Upper lobe of left lung (tissue), 6 donors: Measurements from ENCODE around the gene TGFBR3L. TPM values are rescaled to one million over a fixed set of nuclear protein-coding genes. Genes with fewer than 3 reads are reported as not detected.

Source experiments
- ATAC-seq, 2 donors: fragments of 200-7000 bp; cut with Tn5 transposase; one replicate each; pipeline ENCODE4 v1.9.1; 2022; ENCODE audit warnings: mild to moderate bottlenecking in 2 of 2, moderate library complexity in 2 of 2; ENCODE audit not compliant: low FRiP score in 2 of 2
- DNase-seq, 2 donors: peaks; one replicate each; pipeline ENCODE4 v3.0.0-alpha.2; 2019 to 2020
- H3K27ac ChIP-seq, 4 donors: fragments of 200-600 bp; sonication (generic); one replicate each; pipeline ENCODE4 v1.5.1; 2016 to 2019
- H3K27me3 ChIP-seq, 4 donors: fragments of 200-600 bp; sonication (generic); one replicate each; pipeline ENCODE4 v1.5.1; 2017 to 2019
- H3K36me3 ChIP-seq, 4 donors: fragments of 200-600 bp; sonication (generic); one replicate each; pipeline ENCODE4 v1.5.1; 2016 to 2019
- H3K4me1 ChIP-seq, 4 donors: fragments of 200-600 bp; sonication (generic); one replicate each; pipeline ENCODE4 v1.5.1; 2018 to 2019
- H3K4me3 ChIP-seq, 4 donors: fragments of 200-600 bp; sonication (generic); one replicate each; pipeline ENCODE4 v1.5.1; 2017 to 2019; ENCODE audit warnings: mild to moderate bottlenecking in 2 of 4, moderate library complexity in 1 of 4
- H3K9me3 ChIP-seq, 4 donors: fragments of 200-600 bp; sonication (generic); one replicate each; pipeline ENCODE4 v1.5.1; 2018 to 2019
- CTCF ChIP-seq, 6 experiments: fragments of 450-650 bp in 4 of 6; fragments of 200-600 bp in 2 of 6; sonication (generic) in 2 of 6; IDR thresholded peaks; one replicate each; pipeline ENCODE4 v1.5.1; 2016 to 2019; ENCODE audit warnings: antibody characterized with exemption in 6 of 6
- EP300 ChIP-seq, 4 donors: sonication (generic); formaldehyde crosslinking; IDR thresholded peaks; one replicate each; pipeline ENCODE4 v1.5.1; 2017; ENCODE audit warnings: antibody characterized with exemption in 4 of 4, control low read depth in 2 of 4
- POLR2A ChIP-seq, 4 donors: fragments of 450-650 bp; IDR thresholded peaks; one replicate each; pipeline ENCODE4 v1.5.1; 2016 to 2017; ENCODE audit warnings: antibody characterized with exemption in 4 of 4, mild to moderate bottlenecking in 2 of 4
- POLR2AphosphoS5 ChIP-seq, 2 donors: sonication (generic); formaldehyde crosslinking; IDR thresholded peaks; one replicate each; pipeline ENCODE4 v1.5.1; 2017; ENCODE audit warnings: antibody characterized with exemption in 2 of 2
- whole genome bisulfite sequencing, 2 donors: methylation state at CpG; one replicate each; pipeline ENCODE4 v1.1.5; 2017 to 2018; 5-methylcytosine and 5-hydroxymethylcytosine counted together
- total RNA-seq, 6 donors: library from RNA; depleted of rRNA in 4 of 6; stranded (reverse); fragments of >200 nt in 4 of 6; gene quantifications; one replicate each; pipeline versions ENCODE4 v1.1.0 to v1.2.1, GENCODE V29; 2016 to 2021
- donor health status: DM: no; HTN: no; CAD: no; lungs with moderate emphysema.
- donor health status: DM: no; HTN: yes; CAD: no; lungs with severe emphysema.

TGFBR3L gene
- total RNA-seq, 6 donors from 2014 or later: 0.37 to 1.1 TPM; not detected in 4

DNA sequence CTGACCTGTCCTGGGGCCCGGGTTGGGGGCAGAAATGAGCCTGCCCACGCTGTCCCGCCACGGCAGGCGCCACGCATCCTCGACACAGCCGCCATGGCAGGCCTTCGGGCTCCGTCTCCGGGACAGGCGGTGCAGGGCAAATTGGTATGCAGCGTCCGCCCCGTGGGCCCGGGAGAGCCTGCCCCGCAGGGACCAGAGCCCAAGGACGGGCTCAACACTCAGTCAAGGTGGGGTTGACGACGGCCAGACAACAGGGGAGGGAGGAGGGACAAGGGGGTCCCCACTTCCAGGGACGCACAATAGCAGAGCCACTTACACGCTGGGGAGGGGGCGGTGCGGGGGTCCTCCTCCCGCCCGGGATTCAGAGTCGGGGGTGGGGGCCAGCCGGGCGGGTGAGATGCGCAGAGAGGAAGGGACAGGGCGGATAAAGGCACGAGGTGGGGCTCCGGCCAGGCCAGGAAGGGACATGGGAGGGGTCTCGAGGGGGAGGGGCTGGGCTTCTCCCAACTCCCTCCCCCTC, 10.1 kb downstream of the TGFBR3L start:
- no peak for ATAC-seq
- Histone ChIP-seq H3K36me3 (peaks cover 0 to 22% (median 14%) of the 10 kb centered on the region in 4 donors), H3K27ac (peak overlapping the region in 1 of 4 donors; percentile 60), H3K9me3 (no peaks in the 10 kb centered on the region), H3K27me3 (peaks cover 0 to 5% (median 0%) of the 10 kb centered on the region in 4 donors), H3K4me3 (peak overlapping the region in 3 of 4 donors; percentile 54 to 67 (median 62)), H3K4me1 (peaks cover 26 to 54% (median 40%) of the 10 kb centered on the region in 4 donors)
- DNase-seq: peak in 1 of 2 donors; percentile 79
- WGBS, 2 donors: 70 to 73% methylated on average over 15 to 18 of the region's 34 CpGs
- TF ChIP-seq POLR2AphosphoS5 (IDR thresholded peaks at IDR 0.05) (no peak), POLR2A (IDR thresholded peaks at IDR 0.05) (no peak), EP300 (IDR thresholded peaks at IDR 0.05) (no peak), CTCF (IDR thresholded peaks at IDR 0.05) (no peak)

DNA sequence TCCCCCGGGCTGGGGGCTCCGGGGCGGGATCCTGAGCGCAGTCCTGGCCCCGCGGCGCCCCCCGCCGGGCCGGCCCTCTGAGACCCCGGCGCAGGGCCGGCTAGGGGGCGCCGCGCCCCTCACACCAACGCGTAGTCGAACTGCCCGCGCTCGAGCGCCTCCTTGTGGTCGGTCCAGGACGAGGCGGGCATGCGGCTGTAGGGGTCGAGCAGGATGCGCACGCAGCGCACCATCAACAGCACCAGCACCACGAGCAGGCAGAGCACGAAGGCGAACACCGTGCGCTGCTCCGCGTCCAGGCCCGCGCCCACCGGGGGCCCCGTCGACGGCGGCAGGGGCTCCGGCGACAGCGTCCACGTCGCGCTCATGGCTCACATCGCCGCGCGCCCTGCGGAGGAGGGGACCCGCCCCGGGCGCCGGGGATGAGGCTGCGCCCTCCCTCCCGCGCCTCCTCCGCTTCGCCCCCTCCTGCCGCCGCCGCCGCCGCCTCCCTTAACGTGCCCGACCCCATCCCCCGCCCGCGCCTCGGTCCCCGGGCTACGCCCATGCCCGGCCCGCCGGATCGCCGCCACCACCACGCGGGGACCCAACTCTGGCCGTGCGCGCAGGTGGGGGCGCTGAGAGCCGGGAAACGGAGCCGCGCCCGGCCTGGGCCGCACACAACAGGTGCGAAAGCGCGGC, 10.7 kb downstream of the TGFBR3L start:
- Histone ChIP-seq H3K4me3 (peak overlapping the region; percentile 33 to 67 (median 58)), H3K27me3 (peaks cover 0 to 5% (median 0%) of the 10 kb centered on the region in 4 donors), H3K36me3 (peaks cover 0 to 22% (median 16%) of the 10 kb centered on the region in 4 donors), H3K4me1 (peaks cover 23 to 51% (median 36%) of the 10 kb centered on the region in 4 donors), H3K27ac (peak overlapping the region in 1 of 4 donors; percentile 60), H3K9me3 (no peaks in the 10 kb centered on the region)
- TF ChIP-seq EP300 (IDR thresholded peaks at IDR 0.05) (no peak), CTCF (IDR thresholded peaks at IDR 0.05) (peak; percentile 71 to 92 (median 89))
- no peak for ATAC-seq
- DNase-seq: peak; percentile 73 to 93
- 0% methylated on average over 31 of the region's 98 CpGs; no CpG with 5 or more reads in 1 of the 2 donors for WGBS, 2 donors

- Histone ChIP-seq H3K27ac (peak within 1 kb of the TSS in 1 of 4 donors; percentile 60), H3K9me3 (no peaks in the 10 kb centered on the region), H3K4me3 (peak within 1 kb of the TSS; percentile 33 to 67 (median 58)), H3K27me3 (peaks cover 0 to 5% (median 0%) of the 10 kb centered on the region in 4 donors), H3K4me1 (peaks cover 22 to 47% (median 34%) of the 10 kb centered on the region in 4 donors), H3K36me3 (peaks cover 5 to 31% (median 23%) of the 10 kb centered on the region in 4 donors)
- DNase-seq (peak; percentile 59 to 97), ATAC-seq (peak in 1 of 2 donors; percentile 76)
- TF ChIP-seq CTCF (IDR thresholded peaks at IDR 0.05) (no peak), EP300 (IDR thresholded peaks at IDR 0.05) (no peak), POLR2A (IDR thresholded peaks at IDR 0.05) (no peak), POLR2AphosphoS5 (IDR thresholded peaks at IDR 0.05) (no peak)
- WGBS, 2 donors: 30 to 55% methylated on average over 11 to 33 of the region's 65 CpGs
Observed at GRCh38 chr19:7926021-7926726, 11.5 kb downstream of the TGFBR3L start, which contains the start of gene CTXN1. Gene CTXN1 (minus strand): TSS chr19:7926135. CDS start chr19:7925538, 597 bp downstream.

- peak in 1 of 2 donors; percentile 84 for DNase-seq
- Histone ChIP-seq H3K36me3 (peaks cover 5 to 34% (median 28%) of the 10 kb centered on the region in 4 donors), H3K27me3 (peaks cover 0 to 5% (median 0%) of the 10 kb centered on the region in 4 donors), H3K9me3 (no peaks in the 10 kb centered on the region), H3K27ac (peak overlapping the region in 1 of 4 donors; percentile 60), H3K4me1 (peaks cover 14 to 39% (median 26%) of the 10 kb centered on the region in 4 donors), H3K4me3 (peak overlapping the region in 1 of 4 donors; percentile 54)
- WGBS, 2 donors: 71 to 83% methylated on average over 9 to 32 of the region's 32 CpGs
- ATAC-seq: no peak
- TF ChIP-seq CTCF (IDR thresholded peaks at IDR 0.05): no peak
- no peak for TF ChIP-seq EP300 (IDR thresholded peaks at IDR 0.05)
- no peak for TF ChIP-seq POLR2AphosphoS5 (IDR thresholded peaks at IDR 0.05)
- TF ChIP-seq POLR2A (IDR thresholded peaks at IDR 0.05): no peak
Observed at GRCh38 chr19:7926727-7927604, 12.3 kb downstream of the TGFBR3L start.
